K562 (cell line): Measurements from ENCODE around the gene DSP. TPM values are rescaled to one million over a fixed set of nuclear protein-coding genes. Genes with fewer than 3 reads are reported as not detected.

Experiments
- ATAC-seq: fragments of 200-7000 bp; cut with Tn5 transposase; 3 replicates; pipeline ENCODE4 v1.9.1; 2020; ENCODE audit warnings: moderate library complexity
- BruUV-seq: library from RNA; stranded (reverse); fragments of 400-500 nt; replicated peaks from 2 replicates; lab custom pipeline; 2021; lab: Mats Ljungman, UMichigan
- CTCF ChIA-PET: fragments of 300-600 bp; formaldehyde crosslinking; extraction: SDS; loops from one replicate; lab custom pipeline; 2021; ENCODE audit warnings: low intra/inter-chr PET ratio; lab: Yijun Ruan, JAX
- POLR2A ChIA-PET: fragments of 300-600, 350-650 bp; sonication (Branson Sonifier 250); formaldehyde crosslinking; extraction: SDS; loops from one replicate; lab custom pipeline; 2021; ENCODE audit warnings: antibody characterized with exemption, inconsistent platforms; lab: Yijun Ruan, JAX
- DNase-seq, 4 experiments: peaks; one replicate each; pipeline versions ENCODE4 v3.0.0 to v3.0.0-alpha.2; 2011 to 2018; ENCODE audit warnings: low spot score in 3 of 4, mixed read lengths in 3 of 4; ENCODE audit errors: extremely low read depth in 1 of 4
- FAIRE-seq: peaks from 2 replicates; lab custom pipeline; 2011; peaks lifted over from hg19 to GRCh38; lab: Jason Lieb, UNC
- H2AFZ ChIP-seq: 2 replicates; pipeline ENCODE4 v1.6.0; 2011; ENCODE audit warnings: low read depth, low read length, control low read depth, inconsistent platforms
- H3K27ac ChIP-seq: fragments of 200-600 bp; 3 replicates; pipeline ENCODE4 v1.8.0; 2011; ENCODE audit warnings: low read depth, mild to moderate bottlenecking, control low read depth, inconsistent platforms, low read length, moderate library complexity, mixed read lengths; ENCODE audit errors: extremely low read depth
- H3K27me3 ChIP-seq, 2 experiments: fragments of 300-600 bp in 1 of 2; 2 replicates in 1 of 2; 3 replicates in 1 of 2; pipeline versions ENCODE4 v1.6.0 to v1.8.0; 2011; ENCODE audit warnings: inconsistent platforms in 2 of 2, low read length in 2 of 2, mild to moderate bottlenecking in 1 of 2, mixed read lengths in 1 of 2, moderate library complexity in 1 of 2; ENCODE audit not compliant: control insufficient read depth in 2 of 2, insufficient read depth in 2 of 2
- H3K36me3 ChIP-seq: fragments of 300-600 bp; 3 replicates; pipeline ENCODE4 v1.8.0; 2011; ENCODE audit warnings: mild to moderate bottlenecking, low read length, inconsistent platforms; ENCODE audit not compliant: control insufficient read depth, insufficient read depth
- H3K4me1 ChIP-seq, 2 experiments: fragments of 200-600 bp in 1 of 2; replicated peaks in 1 of 2; 2 replicates in 1 of 2; 3 replicates in 1 of 2; pipeline versions ENCODE4 v1.5.1 to v1.8.0; 2011; ENCODE audit warnings: inconsistent platforms in 2 of 2, low read length in 2 of 2, mild to moderate bottlenecking in 1 of 2, mixed read lengths in 1 of 2, moderate library complexity in 1 of 2; ENCODE audit not compliant: control insufficient read depth in 2 of 2, insufficient read depth in 2 of 2
- H3K4me2 ChIP-seq: 2 replicates; pipeline ENCODE4 v1.6.1; 2011; ENCODE audit warnings: low read length, control low read depth, inconsistent platforms, mixed read lengths; ENCODE audit not compliant: insufficient read depth
- H3K4me3 ChIP-seq: fragments of 200-600 bp; sonication (generic), shearing (Covaris generic); 2 replicates; pipeline ENCODE4 v1.5.1; 2016; ENCODE audit warnings: control low read depth, inconsistent platforms
- H3K79me2 ChIP-seq: fragments of 200-600 bp; 3 replicates; pipeline ENCODE4 v1.8.0; 2011; ENCODE audit warnings: low read length, inconsistent platforms; ENCODE audit not compliant: control insufficient read depth, insufficient read depth
- H3K9ac ChIP-seq, 2 experiments: 2 replicates each; pipeline versions ENCODE4 v1.6.0 to v1.6.1; 2011; ENCODE audit warnings: low read depth in 2 of 2, low read length in 2 of 2, control low read depth in 1 of 2, inconsistent platforms in 1 of 2, mild to moderate bottlenecking in 1 of 2, mixed read lengths in 1 of 2; ENCODE audit not compliant: insufficient read depth in 1 of 2
- H3K9me1 ChIP-seq: one replicate; pipeline ENCODE4 v1.6.0; 2011; ENCODE audit warnings: inconsistent platforms, mild to moderate bottlenecking, low read length, moderate library complexity; ENCODE audit not compliant: control insufficient read depth, insufficient read depth
- H3K9me3 ChIP-seq: replicated peaks from 2 replicates; pipeline ENCODE4 v1.5.1; 2011; ENCODE audit warnings: low read depth, low read length, inconsistent platforms; ENCODE audit not compliant: control insufficient read depth, insufficient read depth
- H4K20me1 ChIP-seq: replicated peaks from 2 replicates; pipeline ENCODE4 v1.6.1; 2011; ENCODE audit warnings: low read length, inconsistent platforms, mixed read lengths; ENCODE audit not compliant: control insufficient read depth, insufficient read depth
- DNMT1 ChIP-seq: fragments of 450-650 bp; IDR thresholded peaks from 2 replicates; pipeline ENCODE4 v1.6.1; 2016; ENCODE audit warnings: antibody characterized with exemption, mild to moderate bottlenecking
- ETV6 ChIP-seq, 3 experiments: fragments of 150-350 bp in 1 of 3; sonication (generic) in 1 of 3; formaldehyde crosslinking in 1 of 3; IDR thresholded peaks; 2 replicates each; pipeline versions ENCODE4 v1.6.1 to v1.8.0; 2014 to 2022; ENCODE audit warnings: borderline replicate concordance in 2 of 3, low read depth in 2 of 3, antibody characterized with exemption in 1 of 3, low read length in 1 of 3, mild to moderate bottlenecking in 1 of 3, missing genetic modification reagents in 1 of 3
- MLX ChIP-seq, 2 experiments: fragments of 450-650 bp in 1 of 2; sonication (generic) in 1 of 2; formaldehyde crosslinking; conservative IDR thresholded peaks; 2 replicates each; pipeline versions ENCODE4 v1.4.0 to v1.8.1; 2020 to 2022; ENCODE audit warnings: mild to moderate bottlenecking in 1 of 2, missing genetic modification reagents in 1 of 2
- NUFIP1 ChIP-seq: fragments of 450-650 bp; IDR thresholded peaks from 2 replicates; pipeline ENCODE4 v1.6.1; 2018; ENCODE audit not compliant: partially characterized antibody
- PBX2 ChIP-seq, 2 experiments: IDR thresholded peaks in 1 of 2; conservative IDR thresholded peaks in 1 of 2; 2 replicates each; pipeline ENCODE4 v1.6.1; 2016; ENCODE audit warnings: low read depth in 2 of 2, mild to moderate bottlenecking in 1 of 2, missing compliant biosample characterization in 1 of 2, missing genetic modification characterization in 1 of 2, moderate library complexity in 1 of 2
- RB1 ChIP-seq: fragments of 450-650 bp; IDR thresholded peaks from 2 replicates; pipeline ENCODE4 v1.6.1; 2017; ENCODE audit warnings: low read depth, mild to moderate bottlenecking
- SMC3 ChIP-seq: conservative IDR thresholded peaks from 2 replicates; pipeline ENCODE4 v1.6.1; 2011; ENCODE audit warnings: low read depth, low read length, improper control_type of control experiment; ENCODE audit not compliant: insufficient read depth
- SNIP1 ChIP-seq: fragments of 450-650 bp; IDR thresholded peaks from 2 replicates; pipeline ENCODE4 v1.7.1; 2017; ENCODE audit warnings: low read depth, mild to moderate bottlenecking
- WGBS: fragments of 100-300 bp; shearing (Covaris generic); methylation state at CpG from one replicate; pipeline ENCODE4 v1.1.6; 2016; ENCODE audit warnings: low coverage, mixed read lengths; ENCODE audit not compliant: insufficient coverage; ENCODE audit errors: missing lambda C conversion rate; 5-methylcytosine and 5-hydroxymethylcytosine counted together
- in situ Hi-C: fragments of 300-500 bp; cut with MboI; formaldehyde crosslinking; loops from 4 replicates; pipeline ENCODE4 v1.15.0; 2018; ENCODE audit warnings: inconsistent platforms, mixed read lengths
- intact Hi-C: fragments of 100-400 bp; cut with micrococcal nuclease; formaldehyde crosslinking; loops from 2 replicates; pipeline ENCODE4 v1.14.2; 2022
- polyA plus RNA-seq, 8 experiments: library from polyadenylated mRNA; depleted of rRNA in 4 of 8; stranded (reverse) in 5 of 8; unstranded in 3 of 8; fragments of >200 nt; fragmentation: Nextera tagmentation in 2 of 8; fragmentation: Illumina TruSeq in 1 of 8; extraction: Ambion mirVana in 2 of 8; extraction: Trizol in 1 of 8; gene quantifications; 2 replicates each; pipeline versions ENCODE4 v1.2.1 to v1.2.3, GENCODE V29; 2011 to 2014; ENCODE audit warnings: inconsistent platforms in 1 of 8, missing spikeins in 1 of 8
- total RNA-seq, 7 experiments: library from RNA; depleted of rRNA in 6 of 7; stranded (reverse); fragments of >200 nt in 6 of 7; fragmentation: Illumina TruSeq in 2 of 7; extraction: Trizol in 2 of 7; gene quantifications; 2 replicates each; pipeline versions ENCODE4 v1.2.1 to v1.2.3, GENCODE V29; 2011 to 2021; ENCODE audit warnings: low replicate concordance in 1 of 7

Gene DSP
- total and polyA plus RNA-seq, 9 of the 15 experiments (the other 6 are each of a cell fraction or from before 2014, with no cell fraction given) = under 0.01 to 0.24 (median 0.03) TPM; not detected in 2

DNA sequence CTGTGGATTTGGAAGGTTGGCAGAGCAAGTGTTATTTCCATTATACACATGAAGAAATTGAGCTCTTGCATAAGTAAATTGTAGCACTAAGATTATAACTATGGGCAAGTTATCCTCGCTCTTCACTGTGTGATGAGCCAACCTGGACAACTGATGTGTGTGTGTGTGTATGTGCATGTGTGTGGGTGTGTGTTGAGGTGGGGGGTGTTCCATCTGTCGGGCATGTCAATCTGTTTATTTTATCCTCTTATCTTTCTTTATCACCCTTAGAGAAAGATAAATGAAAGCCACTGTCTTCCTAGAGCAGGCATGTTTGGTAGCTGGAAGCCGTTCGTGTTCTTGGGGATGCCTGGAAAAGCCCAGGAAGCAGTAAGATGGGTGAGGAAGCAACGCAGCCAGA is 3.0 kb upstream of the DSP start:
- no peak overlapping the region for H2AFZ ChIP-seq
- H3K9me3 ChIP-seq = no peaks in the 10 kb centered on the region
- H3K9me1 ChIP-seq = no peaks in the 10 kb centered on the region
- ChIA-PET POLR2A (no interaction called here), CTCF (no interaction called here)
- no peaks in the 10 kb centered on the region for H4K20me1 ChIP-seq
- H3K4me2 ChIP-seq = no peak overlapping the region
- in situ Hi-C loops (no loop called here), intact Hi-C loops (no loop called here)
- H3K79me2 ChIP-seq = no peaks in the 10 kb centered on the region
- WGBS = 3% methylated on average over 5 of the region's 5 CpGs
- TF ChIP-seq SNIP1 (no peak), SMC3 (no peak), RB1 (no peak), DNMT1 (no peak), MLX (CRISPR knock-in tag; conservative IDR thresholded peaks at IDR 0.05) (no peak), PBX2 (CRISPR knock-in tag; IDR thresholded peaks at IDR 0.05; ENCODE audit: low read depth) (no peak), PBX2 (tag; conservative IDR thresholded peaks at IDR 0.05; ENCODE audit: low read depth) (no peak), NUFIP1 (no peak), ETV6 (IDR thresholded peaks at IDR 0.05; ENCODE audit: borderline replicate concordance in 1 of 2, low read depth in 2 of 2, low read length in 1 of 2) (no peak), ETV6 (CRISPR knock-in tag; IDR thresholded peaks at IDR 0.05; ENCODE audit: borderline replicate concordance) (no peak)
- DNase-seq (no peak), FAIRE-seq (no peak), ATAC-seq (no peak)
- no peak overlapping the region for H3K9ac ChIP-seq
- H3K4me3 ChIP-seq = no peak overlapping the region
- peaks cover 43 to 55% of the 10 kb centered on the region in 2 experiments for H3K27me3 ChIP-seq
- H3K4me1 ChIP-seq = peaks cover 0 to 21% of the 10 kb centered on the region in 2 experiments; a peak in 2 of 5 replicates
- H3K36me3 ChIP-seq = no peaks in the 10 kb centered on the region
- BruUV-seq = no TSS peak
- no peak overlapping the region; the same call in 2 of the 3 replicates for H3K27ac ChIP-seq
